Stimulated activated naive CD4-positive, alpha-beta T cell treated with Interleukin-2 at 50 U/mL for 16 hours (primary cell): ENCODE data around the gene USP21.
A peak's percentile ranks its signal among the peaks of the same experiment; 100 is the strongest.

Source experiments
- DNase-seq: peaks from one replicate; lab custom pipeline; 2025; lab: John Stamatoyannopoulos, UW

USP21 gene

DNA sequence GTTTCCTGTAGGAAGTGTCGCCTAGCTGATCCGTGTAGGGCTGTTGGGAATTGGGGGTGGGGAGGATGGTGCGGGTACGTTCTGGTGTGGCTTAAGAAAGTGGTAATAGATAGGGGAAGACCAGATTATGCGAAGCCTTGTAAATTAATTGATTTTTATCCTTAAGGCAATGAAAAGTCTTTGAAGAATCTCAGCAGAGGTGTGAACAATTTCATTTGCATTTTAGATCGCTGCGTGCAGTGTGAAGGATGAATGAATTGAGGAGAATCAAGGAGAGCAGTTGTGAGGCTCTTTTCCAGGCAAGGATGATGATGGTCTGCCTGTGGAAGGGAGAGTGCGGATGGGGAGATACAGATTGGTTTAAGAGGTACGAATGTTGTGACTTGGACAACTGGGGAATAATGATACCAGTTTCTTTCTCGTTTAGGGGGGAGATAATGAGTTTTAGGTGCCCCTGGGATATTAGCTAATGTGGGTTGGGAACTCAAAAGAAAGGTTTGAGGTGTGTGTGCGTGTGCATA is 26.0 kb upstream of the USP21 start:
- DNase-seq: no peak

DNA sequence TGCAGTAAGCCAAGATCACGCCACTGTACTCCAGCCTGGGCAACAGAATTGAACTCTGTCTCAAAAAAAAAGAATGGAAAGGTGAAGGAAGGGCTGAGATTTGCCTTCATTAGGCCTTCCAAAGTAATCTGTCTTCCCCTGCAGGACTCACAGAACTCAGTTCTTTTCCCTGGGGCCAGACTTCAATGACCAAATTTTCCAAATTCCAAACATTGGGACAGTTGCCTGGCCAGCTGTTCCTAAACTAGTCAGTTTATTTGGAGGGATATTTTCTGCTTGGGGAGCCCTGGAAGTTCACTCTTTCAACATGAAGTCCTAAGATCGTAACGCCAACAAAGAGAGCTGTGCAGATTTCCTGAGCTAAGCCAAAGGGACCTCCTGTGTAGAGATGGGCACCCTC is 21.4 kb upstream of the USP21 start:
- DNase-seq: no peak

DNA sequence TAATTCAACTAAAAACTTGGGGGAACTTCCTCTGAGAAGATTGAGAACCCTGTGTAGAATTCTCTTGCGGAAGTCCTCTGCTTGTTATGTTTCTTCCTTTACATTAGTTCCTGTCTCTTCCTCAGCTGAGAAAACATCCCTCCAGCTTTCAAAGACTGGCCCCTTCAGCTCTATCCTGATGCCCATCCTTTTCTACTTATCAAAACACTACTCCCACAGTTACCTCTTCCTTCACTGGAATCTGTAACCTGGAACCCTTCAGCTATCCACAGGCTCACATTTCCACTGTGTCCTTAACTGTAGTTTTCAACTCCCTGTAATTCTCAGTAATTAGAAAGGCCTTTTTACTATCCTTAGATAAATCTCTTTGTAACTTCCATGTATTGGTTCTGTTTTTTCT is 20.9 kb upstream of the USP21 start:
- no peak for DNase-seq

DNA sequence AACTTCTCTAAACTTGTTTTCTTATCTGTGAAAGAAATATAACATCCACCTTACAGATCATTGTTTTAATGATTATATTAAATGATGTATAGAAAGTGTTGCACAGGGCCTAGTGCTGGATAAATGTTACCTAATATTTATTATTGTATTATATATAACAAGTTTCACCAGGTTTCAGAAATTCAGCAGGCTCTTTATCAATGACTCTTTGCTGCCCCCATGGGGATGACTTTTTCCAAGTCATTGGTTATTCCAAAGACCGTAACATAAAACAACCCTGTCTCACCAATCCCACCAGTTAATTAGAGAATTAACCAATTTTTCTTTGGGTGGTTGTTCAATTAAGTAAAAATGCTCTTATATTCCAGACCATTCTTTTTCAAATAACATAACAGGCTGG is 19.5 kb upstream of the USP21 start:
- DNase-seq: no peak

DNA sequence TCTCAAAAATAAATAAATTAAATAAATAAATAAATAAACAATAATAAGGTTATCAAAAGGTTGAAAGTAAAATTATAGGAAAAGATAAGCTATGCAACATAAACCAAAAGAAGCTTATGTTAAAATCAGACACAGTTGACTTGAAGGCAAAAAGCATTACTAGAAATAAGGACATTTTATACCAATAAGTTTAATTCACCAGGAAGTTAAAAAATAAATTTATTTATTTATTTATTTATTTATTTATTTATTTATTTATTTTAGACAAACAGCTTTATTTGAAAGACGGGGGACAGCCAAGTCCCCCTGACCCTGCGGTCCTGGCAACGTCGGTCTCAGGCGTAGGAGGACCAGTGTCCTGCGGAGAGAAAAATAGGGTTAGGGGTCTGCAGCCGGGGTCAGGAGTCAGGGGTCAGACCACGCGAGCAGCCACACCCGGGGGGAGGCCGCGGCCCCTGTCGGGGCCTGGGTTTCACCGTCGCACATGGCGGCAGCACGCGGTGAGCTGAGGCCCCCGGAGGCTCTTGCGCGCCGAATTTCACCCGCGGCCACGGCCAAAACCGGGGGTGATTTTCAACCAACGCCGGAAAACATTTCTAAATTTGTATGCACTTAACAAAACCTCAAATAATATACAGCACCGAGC is 18.4 kb upstream of the USP21 start:
- no peak for DNase-seq

DNA sequence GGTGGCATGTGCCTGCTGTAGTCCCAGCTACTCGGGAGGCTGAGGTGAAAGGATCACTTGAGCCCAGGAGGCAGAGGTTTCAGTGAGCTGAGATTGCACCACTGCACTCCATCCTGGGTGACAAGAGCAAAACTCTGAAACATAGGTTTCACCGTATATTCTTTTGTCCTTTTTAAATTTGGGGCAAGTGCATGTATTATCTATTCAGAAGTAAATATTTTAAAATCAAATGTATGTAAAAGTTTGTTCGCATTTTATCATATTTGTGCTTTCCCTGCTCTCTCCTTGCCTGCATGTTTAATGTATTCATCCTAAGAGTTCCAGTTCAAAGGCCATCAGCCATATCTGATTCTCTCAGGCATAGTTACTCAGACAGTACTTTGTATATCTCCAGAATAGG is 13.5 kb upstream of the USP21 start:
- no peak for DNase-seq

DNA sequence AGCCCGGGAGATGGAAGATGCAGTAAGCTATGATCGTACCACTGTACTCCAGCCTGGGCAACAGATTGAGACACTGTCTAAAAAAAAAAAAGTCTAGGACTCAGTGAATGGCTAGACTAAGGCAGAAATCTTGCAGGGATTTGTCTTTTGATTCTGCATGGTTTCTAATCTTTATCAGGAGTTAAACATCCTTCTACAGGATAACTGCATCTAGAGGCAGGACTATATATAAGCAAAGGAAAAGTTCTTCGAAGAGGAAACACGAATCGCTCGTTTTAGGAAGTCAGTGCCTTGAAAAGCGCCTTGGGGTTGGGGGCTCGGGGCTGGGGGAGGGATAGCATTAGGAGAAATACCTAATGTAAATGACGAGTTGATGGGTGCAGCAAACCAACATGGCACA is 6.1 kb upstream of the USP21 start:
- no peak for DNase-seq

DNA sequence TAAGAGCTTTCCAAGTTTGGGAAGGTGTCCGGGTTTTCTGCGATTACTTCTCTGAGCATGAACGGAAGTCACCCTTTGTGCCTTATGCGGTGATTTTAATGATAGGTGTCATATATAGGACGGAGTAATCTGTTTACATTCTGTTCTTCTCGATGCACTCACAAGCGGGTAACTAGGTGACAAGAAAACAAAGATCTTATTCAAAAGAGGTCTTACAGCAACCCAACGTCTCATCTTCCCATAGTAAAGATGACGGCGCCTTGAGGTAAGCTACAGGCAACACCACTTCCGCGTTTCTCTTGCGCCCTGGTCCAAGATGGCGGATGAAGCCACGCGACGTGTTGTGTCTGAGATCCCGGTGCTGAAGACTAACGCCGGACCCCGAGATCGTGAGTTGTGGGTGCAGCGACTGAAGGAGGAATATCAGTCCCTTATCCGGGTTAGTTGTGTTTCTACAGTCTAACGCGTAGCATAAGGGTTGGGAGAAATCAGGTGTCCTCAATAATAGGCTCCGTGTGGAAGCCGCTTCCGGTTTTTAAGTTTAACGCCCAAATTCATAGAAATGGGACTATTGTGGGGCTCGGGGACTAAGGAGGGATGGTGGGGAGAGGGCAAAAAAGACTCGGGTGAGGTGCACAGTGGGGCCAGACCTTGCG is 5.5 kb upstream of the USP21 start, which contains the start of gene UFC1:
Gene UFC1 (plus strand): TSS at position 297 of the 656 bp plus-strand sequence. CDS start 20 bp downstream, at position 317.
- peak; percentile 78 for DNase-seq

DNA sequence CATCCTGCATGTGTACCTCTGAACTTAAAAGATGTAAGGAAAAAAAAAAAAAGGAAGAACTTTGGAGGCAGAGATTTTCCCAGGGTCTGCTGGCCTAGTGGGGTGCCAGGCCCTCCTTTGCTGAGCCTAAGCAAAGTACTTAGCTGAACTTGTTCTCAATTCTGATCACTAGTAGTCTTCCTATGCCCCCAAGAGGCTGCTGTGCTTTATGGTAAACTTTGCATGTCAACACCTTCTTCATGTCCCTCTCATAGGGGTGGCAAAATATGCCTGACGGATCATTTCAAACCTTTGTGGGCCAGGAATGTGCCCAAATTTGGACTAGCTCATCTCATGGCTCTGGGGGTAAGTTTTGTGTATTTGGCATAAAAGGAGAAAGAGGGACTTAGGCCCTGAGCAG is 1.4 kb upstream of the USP21 start:
- no peak for DNase-seq

DNA sequence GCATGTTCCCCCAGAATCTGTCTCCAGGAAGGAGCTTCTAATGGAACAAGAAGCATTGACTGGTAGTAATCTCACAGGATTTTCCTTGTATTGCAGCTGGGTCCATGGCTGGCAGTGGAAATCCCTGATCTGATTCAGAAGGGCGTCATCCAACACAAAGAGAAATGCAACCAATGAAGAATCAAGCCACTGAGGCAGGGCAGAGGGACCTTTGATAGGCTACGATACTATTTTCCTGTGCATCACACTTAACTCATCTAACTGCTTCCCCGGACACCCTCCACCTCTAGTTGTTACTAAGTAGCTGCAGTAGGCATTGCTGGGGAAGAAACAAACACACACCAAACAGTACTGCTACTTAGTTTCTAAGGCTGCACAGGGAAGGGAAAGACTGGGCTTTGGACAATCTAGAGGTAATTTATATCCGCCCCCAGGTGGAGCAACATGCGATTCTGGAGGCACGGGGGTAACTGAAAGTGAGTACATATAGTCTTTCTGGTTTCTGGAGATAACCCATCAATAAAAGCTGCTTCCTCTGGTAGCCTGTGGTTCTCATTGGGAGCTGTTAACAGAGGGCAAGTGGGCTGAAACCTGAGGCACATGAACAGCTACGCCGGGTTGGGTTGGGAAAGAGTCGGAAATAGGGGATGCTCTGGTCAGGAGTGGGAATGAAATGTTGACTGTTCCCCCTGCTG is 837 bp upstream of the USP21 start:
- DNase-seq: no peak

DNA sequence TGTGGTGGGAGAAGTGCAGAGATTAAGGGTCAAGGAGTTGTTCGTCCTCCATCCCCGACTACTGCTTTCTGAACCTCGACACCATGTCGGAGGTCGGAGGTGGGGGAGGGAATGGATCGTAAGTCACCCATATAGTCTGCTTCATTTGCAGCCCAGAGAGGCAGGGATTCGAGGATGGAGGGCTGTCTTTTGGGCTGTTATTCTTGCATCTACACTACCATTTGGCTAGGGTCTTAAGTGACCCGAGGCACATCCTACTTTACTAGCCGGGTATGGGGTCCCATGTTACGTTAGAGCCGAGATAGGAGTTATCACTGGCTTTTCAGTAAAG is 578 bp downstream of the USP21 start:
- no peak for DNase-seq

DNA sequence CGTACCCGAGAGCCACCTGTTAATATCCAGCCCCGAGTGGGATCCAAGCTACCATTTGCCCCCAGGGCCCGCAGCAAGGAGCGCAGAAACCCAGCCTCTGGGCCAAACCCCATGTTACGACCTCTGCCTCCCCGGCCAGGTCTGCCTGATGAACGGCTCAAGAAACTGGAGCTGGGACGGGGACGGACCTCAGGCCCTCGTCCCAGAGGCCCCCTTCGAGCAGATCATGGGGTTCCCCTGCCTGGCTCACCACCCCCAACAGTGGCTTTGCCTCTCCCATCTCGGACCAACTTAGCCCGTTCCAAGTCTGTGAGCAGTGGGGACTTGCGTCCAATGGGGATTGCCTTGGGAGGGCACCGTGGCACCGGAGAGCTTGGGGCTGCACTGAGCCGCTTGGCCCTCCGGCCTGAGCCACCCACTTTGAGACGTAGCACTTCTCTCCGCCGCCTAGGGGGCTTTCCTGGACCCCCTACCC is 1.4 kb downstream of the USP21 start:
- DNase-seq: no peak

DNA sequence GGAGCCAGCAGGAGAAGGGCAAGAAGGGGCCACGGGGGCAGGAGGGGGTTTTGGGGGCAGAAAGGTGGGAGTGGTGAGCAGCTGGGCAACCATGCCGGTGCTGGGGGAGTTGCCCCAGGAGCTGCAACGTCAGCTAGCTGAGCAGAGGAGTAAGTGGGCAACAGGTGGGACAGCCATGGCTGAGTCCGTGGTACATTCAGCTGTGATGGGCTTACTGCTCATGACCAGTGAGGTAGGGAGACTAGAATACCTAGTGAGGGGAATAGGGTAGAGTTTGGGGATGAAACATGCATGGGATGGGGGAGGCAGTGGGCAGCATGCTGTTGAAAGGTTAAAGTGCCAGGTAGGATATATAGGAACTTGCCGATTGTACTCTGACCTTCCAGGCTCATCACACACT is 2.4 kb downstream of the USP21 start:
- no peak for DNase-seq

DNA sequence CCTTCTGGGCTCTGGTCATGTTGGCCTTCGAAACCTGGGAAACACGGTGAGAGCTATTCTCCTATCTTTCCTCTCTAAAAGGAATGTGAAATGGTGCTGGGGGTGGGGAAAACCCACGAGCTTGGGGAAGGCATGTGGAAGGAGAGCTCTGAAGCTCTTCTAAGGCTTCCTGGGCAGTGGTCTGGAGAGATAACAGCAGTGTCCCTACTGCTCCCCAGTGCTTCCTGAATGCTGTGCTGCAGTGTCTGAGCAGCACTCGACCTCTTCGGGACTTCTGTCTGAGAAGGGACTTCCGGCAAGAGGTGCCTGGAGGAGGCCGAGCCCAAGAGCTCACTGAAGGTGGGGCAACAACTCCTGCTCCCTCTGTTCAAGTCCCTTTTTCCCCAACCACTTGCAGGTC is 2.8 kb downstream of the USP21 start:
- no peak for DNase-seq

DNA sequence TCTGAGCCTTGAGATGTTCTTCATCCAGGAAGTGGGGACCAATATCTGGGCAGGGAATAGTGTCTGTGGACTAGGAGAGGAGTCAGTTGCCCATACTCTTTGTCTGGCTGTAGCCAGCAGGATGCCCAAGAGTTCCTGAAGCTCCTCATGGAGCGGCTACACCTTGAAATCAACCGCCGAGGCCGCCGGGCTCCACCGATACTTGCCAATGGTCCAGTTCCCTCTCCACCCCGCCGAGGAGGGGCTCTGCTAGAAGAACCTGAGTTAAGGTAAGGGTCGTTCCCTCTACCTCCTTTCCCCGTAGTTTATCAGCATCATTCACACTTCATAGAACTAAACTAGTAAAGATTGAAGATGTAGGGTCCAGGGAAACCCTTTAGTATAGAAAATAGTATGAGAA is 3.5 kb downstream of the USP21 start:
- no peak for DNase-seq

DNA sequence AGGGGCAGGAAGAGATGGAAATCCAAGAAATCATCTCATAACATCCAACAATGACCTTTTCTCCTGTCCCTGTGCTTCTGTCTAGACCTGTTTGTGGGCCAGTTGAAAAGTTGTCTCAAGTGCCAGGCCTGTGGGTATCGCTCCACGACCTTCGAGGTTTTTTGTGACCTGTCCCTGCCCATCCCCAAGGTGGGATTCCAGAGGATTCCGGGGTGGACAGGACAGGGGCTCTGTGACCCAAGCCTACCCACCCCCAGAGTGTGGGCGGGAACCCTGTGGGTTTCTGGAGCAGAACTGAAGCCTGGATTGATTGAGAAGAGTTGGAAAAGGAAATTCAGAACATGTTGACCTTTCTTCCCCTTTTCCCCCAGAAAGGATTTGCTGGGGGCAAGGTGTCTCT is 4.5 kb downstream of the USP21 start:
- DNase-seq: no peak

DNA sequence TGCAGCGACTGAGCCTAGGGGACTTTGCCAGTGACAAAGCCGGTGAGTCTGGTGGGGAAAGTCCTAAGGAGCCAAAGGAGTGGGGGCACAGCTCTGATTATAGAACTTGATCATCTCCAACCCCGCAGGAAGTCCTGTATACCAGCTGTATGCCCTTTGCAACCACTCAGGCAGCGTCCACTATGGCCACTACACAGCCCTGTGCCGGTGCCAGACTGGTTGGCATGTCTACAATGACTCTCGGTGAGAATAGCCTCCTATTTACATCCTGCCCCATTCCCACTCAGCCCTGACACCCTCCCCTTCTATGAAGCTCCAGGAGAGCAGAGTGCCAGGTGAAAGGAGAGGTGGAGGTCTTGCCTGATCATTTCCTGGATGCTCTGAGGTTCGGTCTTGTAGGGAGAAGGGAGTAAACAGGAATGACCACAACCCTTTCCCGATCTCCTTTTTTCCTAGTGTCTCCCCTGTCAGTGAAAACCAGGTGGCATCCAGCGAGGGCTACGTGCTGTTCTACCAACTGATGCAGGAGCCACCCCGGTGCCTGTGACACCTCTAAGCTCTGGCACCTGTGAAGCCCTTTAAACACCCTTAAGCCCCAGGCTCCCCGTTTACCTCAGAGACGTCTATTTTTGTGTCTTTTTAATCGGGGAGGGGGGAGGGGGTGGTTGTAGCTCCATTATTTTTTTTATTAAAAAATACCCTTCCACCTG is 5.8 kb downstream of the USP21 start:
- DNase-seq: no peak

DNA sequence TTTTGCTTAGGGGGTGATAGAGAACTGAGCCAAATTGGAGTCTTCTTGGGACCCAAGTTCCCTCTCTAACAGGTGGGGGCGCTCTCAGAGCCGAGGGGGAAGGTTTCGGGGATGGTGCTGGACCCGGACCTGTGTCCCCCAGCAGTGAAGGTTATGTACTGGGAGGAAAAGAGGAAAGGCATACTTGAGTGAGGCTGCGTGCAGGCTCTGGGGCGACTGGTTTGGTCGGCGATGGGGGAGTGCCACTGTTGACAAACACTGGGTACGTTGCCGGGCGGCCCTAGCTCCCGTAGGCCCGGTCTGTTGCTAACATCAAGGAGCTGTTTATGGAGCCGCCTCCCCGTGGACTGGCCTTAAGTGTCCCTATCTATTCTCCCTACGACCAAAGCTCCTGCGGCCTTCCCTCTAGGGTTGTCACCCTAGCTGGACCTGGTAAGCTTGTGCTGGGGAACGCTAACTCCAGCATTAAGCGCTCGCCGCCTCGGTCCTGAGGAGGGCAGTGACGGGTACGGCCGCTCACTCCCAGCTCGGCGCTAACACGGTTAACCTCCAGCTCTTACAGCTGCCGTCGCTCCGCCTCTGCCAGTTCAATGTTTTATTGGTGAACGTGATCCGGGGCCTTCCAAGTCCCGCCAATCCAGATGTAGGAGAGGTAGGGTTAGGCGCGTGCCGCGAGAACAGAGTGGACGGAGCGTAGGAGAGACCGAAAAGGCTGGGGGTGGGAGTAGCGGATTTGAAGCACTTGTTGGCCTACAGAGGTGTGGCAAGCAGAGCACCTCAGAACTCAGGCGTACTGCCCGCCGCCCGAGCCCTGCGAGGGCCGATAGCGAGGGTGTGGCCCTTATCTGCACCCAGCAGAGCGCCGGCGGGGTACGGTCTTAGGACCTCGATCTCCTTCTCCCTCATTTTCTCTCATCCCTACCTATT is 6.7 kb downstream of the USP21 start, which contains the start of gene PPOX:
Gene PPOX (plus strand): TSS at position 685 of the 927 bp plus-strand sequence. CDS start 422 bp downstream, outside the sequence.
- peak; percentile 95 for DNase-seq

DNA sequence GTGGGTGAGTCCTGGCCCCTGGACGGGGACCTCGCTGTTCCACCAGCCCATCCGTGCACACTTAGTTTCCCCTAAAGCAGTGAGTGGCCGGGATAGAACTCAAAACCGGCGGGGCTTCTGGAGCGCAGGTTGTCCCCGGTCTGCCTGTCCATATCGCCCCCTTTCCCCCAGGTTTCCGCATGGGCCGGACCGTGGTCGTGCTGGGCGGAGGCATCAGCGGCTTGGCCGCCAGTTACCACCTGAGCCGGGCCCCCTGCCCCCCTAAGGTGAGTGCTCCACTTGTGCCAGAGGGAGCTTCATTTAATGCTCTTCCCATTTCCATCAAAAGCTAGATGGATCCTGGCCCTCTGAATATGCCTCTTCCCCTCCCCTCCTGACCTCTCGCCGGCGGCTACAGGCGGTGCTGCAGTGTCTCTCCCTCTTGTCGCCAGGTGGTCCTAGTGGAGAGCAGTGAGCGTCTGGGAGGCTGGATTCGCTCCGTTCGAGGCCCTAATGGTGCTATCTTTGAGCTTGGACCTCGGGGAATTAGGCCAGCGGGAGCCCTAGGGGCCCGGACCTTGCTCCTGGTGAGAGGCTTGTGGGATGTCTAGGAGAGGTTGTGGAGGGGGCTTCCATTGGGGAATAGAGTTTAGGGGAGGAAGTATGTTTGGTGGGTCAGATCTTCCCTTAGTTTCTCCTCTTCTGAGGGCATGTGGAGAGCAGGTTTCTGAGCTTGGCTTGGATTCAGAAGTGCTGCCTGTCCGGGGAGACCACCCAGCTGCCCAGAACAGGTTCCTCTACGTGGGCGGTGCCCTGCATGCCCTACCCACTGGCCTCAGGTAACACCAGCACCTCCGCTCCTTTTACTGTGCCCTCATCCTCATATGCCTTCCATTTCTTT is 7.6 kb downstream of the USP21 start:
- DNase-seq: no peak

DNA sequence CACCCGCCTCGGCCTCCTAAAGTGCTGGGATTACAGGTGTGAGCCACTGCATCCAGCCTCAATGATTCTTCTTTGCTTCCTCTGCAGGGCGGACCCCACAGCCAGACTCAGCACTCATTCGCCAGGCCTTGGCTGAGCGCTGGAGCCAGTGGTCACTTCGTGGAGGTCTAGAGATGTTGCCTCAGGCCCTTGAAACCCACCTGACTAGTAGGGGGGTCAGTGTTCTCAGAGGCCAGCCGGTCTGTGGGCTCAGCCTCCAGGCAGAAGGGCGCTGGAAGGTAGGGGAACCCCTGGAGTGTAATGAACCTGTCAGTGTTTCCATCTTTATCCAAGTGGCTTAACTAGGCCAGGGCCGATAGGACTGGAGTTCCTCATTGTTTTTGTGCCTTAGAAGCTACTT is 9.6 kb downstream of the USP21 start:
- no peak for DNase-seq
